H9 (cell line): Measurements from ENCODE around the gene TPSB2. TPM values are rescaled to one million over a fixed set of nuclear protein-coding genes. Genes with fewer than 3 reads are reported as not detected.

Experiments
- DNase-seq: peaks from one replicate; pipeline ENCODE4 v3.0.0-alpha.2; 2017
- H2AFZ ChIP-seq: one replicate; pipeline ENCODE4 v1.6.1; 2013; ENCODE audit warnings: mild to moderate bottlenecking, low read length, control low read depth, moderate library complexity
- H2AK5ac ChIP-seq: 2 replicates; pipeline ENCODE4 v1.6.1; 2013; ENCODE audit warnings: low read length, control low read depth, mixed read lengths; ENCODE audit not compliant: insufficient read length
- H2BK120ac ChIP-seq: one replicate; pipeline ENCODE4 v1.6.1; 2013; ENCODE audit warnings: low read depth, mild to moderate bottlenecking, low read length, control low read depth, inconsistent platforms; ENCODE audit not compliant: poor library complexity, severe bottlenecking
- H2BK12ac ChIP-seq: 2 replicates; pipeline ENCODE4 v1.6.1; 2013; ENCODE audit warnings: low read length, control low read depth, mixed read lengths, low read depth; ENCODE audit not compliant: insufficient read length
- H2BK15ac ChIP-seq: 2 replicates; pipeline ENCODE4 v1.6.1; 2013; ENCODE audit warnings: low read depth, low read length, control low read depth
- H2BK20ac ChIP-seq: one replicate; pipeline ENCODE4 v1.6.1; 2013; ENCODE audit warnings: low read depth, mild to moderate bottlenecking, low read length, control low read depth, inconsistent platforms; ENCODE audit not compliant: poor library complexity, severe bottlenecking
- H2BK5ac ChIP-seq: 2 replicates; pipeline ENCODE4 v1.6.1; 2013; ENCODE audit warnings: low read length, control low read depth, mixed read lengths; ENCODE audit not compliant: insufficient read length
- H3K14ac ChIP-seq: 2 replicates; pipeline ENCODE4 v1.6.1; 2013; ENCODE audit warnings: low read length, control low read depth; ENCODE audit not compliant: insufficient read depth
- H3K18ac ChIP-seq: 2 replicates; pipeline ENCODE4 v1.6.1; 2013; ENCODE audit warnings: low read depth, mild to moderate bottlenecking, mixed read lengths, low read length, control low read depth; ENCODE audit not compliant: insufficient read length
- H3K23ac ChIP-seq: 2 replicates; pipeline ENCODE4 v1.6.1; 2013; ENCODE audit warnings: low read length, control low read depth, mixed read lengths, low read depth; ENCODE audit not compliant: insufficient read length
- H3K23me2 ChIP-seq: 2 replicates; pipeline ENCODE4 v1.6.1; 2013; ENCODE audit warnings: low read depth, mild to moderate bottlenecking, mixed read lengths, low read length, control low read depth; ENCODE audit not compliant: insufficient read length, poor library complexity, severe bottlenecking
- H3K27ac ChIP-seq: 2 replicates; pipeline ENCODE4 v1.5.1; 2013; ENCODE audit warnings: low read length, control low read depth, mixed read lengths, low read depth; ENCODE audit not compliant: insufficient read length
- H3K27me3 ChIP-seq: 2 replicates; pipeline ENCODE4 v1.6.1; 2013; ENCODE audit warnings: low read length, control low read depth, inconsistent platforms; ENCODE audit not compliant: insufficient read depth
- H3K4ac ChIP-seq: 2 replicates; pipeline ENCODE4 v1.6.1; 2013; ENCODE audit warnings: low read depth, mild to moderate bottlenecking, control low read depth, inconsistent platforms, low read length, moderate library complexity
- H3K4me1 ChIP-seq: 2 replicates; pipeline ENCODE4 v1.6.1; 2013; ENCODE audit warnings: low read length, control low read depth, inconsistent platforms; ENCODE audit not compliant: insufficient read depth
- H3K4me2 ChIP-seq: 2 replicates; pipeline ENCODE4 v1.6.1; 2013; ENCODE audit warnings: low read length, control low read depth, mixed read lengths; ENCODE audit not compliant: insufficient read length, insufficient read depth
- H3K56ac ChIP-seq: 2 replicates; pipeline ENCODE4 v1.6.1; 2013; ENCODE audit warnings: low read depth, mild to moderate bottlenecking, mixed read lengths, low read length, control low read depth; ENCODE audit not compliant: insufficient read length
- H3K79me1 ChIP-seq: 2 replicates; pipeline ENCODE4 v1.6.1; 2013; ENCODE audit warnings: low read depth, mild to moderate bottlenecking, moderate library complexity, low read length, control low read depth, inconsistent platforms; ENCODE audit not compliant: insufficient read depth, poor library complexity, severe bottlenecking
- H3K79me2 ChIP-seq: 2 replicates; pipeline ENCODE4 v1.6.1; 2013; ENCODE audit warnings: low read length, control low read depth, inconsistent platforms; ENCODE audit not compliant: insufficient read depth
- H3K9ac ChIP-seq: 2 replicates; pipeline ENCODE4 v1.6.1; 2013; ENCODE audit warnings: low read length, control low read depth, mixed read lengths; ENCODE audit not compliant: insufficient read length; ENCODE audit errors: extremely low read depth
- H3K9me3 ChIP-seq: one replicate; pipeline ENCODE4 v1.6.1; 2013; ENCODE audit warnings: low read depth, low read length, inconsistent platforms; ENCODE audit not compliant: control insufficient read depth
- H3T11ph ChIP-seq: one replicate; pipeline ENCODE4 v1.6.1; 2013; ENCODE audit warnings: mild to moderate bottlenecking, low read length, control low read depth, inconsistent platforms
- H4K20me1 ChIP-seq: one replicate; pipeline ENCODE4 v1.6.1; 2013; ENCODE audit not compliant: control insufficient read depth, insufficient read length, insufficient read depth
- H4K5ac ChIP-seq: 2 replicates; pipeline ENCODE4 v1.6.1; 2013; ENCODE audit warnings: low read depth, mild to moderate bottlenecking, mixed read lengths, low read length, control low read depth; ENCODE audit not compliant: insufficient read length
- H4K8ac ChIP-seq: replicated peaks from 2 replicates; pipeline ENCODE4 v1.6.1; 2013; ENCODE audit warnings: low read length, control low read depth, mixed read lengths, low read depth; ENCODE audit not compliant: insufficient read length
- H4K91ac ChIP-seq: 2 replicates; pipeline ENCODE4 v1.6.1; 2013; ENCODE audit warnings: low read depth, mild to moderate bottlenecking, moderate library complexity, mixed read lengths, low read length, control low read depth; ENCODE audit not compliant: insufficient read length
- H3K27ac Mint-ChIP-seq, 3 experiments: 2 replicates in 2 of 3; 3 replicates in 1 of 3; pipeline ENCODE4 v1.8.0; 2020 to 2021; ENCODE audit warnings: mixed read lengths in 3 of 3, mild to moderate bottlenecking in 1 of 3, moderate library complexity in 1 of 3
- H3K27me3 Mint-ChIP-seq: 2 replicates; pipeline ENCODE4 v1.8.0; 2021; ENCODE audit warnings: low read depth, mild to moderate bottlenecking, moderate library complexity, mixed read lengths
- H3K36me3 Mint-ChIP-seq, 3 experiments: 2 replicates in 2 of 3; 3 replicates in 1 of 3; pipeline ENCODE4 v1.8.0; 2020 to 2021; ENCODE audit warnings: low read depth in 3 of 3, mixed read lengths in 3 of 3; ENCODE audit not compliant: insufficient read depth in 1 of 3
- H3K4me1 Mint-ChIP-seq, 2 experiments: 2 replicates each; pipeline ENCODE4 v1.8.0; 2020; ENCODE audit warnings: mixed read lengths in 2 of 2
- H3K4me3 Mint-ChIP-seq, 2 experiments: 2 replicates in 1 of 2; 3 replicates in 1 of 2; pipeline ENCODE4 v1.8.0; 2020 to 2021; ENCODE audit warnings: mild to moderate bottlenecking in 2 of 2, mixed read lengths in 2 of 2, moderate library complexity in 1 of 2
- H3K9me3 Mint-ChIP-seq, 2 experiments: 2 replicates in 1 of 2; 3 replicates in 1 of 2; pipeline ENCODE4 v1.8.0; 2020; ENCODE audit warnings: mild to moderate bottlenecking in 2 of 2, mixed read lengths in 2 of 2, moderate library complexity in 1 of 2
- CTCF ChIP-seq: fragments of 200-600 bp; sonication (generic); conservative IDR thresholded peaks from 3 replicates; pipeline ENCODE4 v1.8.0; 2021; ENCODE audit warnings: antibody characterized with exemption, mild to moderate bottlenecking
- WGBS: extraction: QIAGEN DNeasy Blood & Tissue Kit; methylation state at CpG from one replicate; pipeline ENCODE4 v1.1.7; 2013; ENCODE audit warnings: missing lambda C conversion rate, low lambda C conversion rate, mixed read lengths; ENCODE audit not compliant: insufficient read length; ENCODE audit errors: extremely low coverage; 5-methylcytosine and 5-hydroxymethylcytosine counted together
- total RNA-seq: library from RNA; stranded (reverse); gene quantifications from 2 replicates; pipeline ENCODE4 v1.2.1, GENCODE V29; 2021

TPSB2 gene
- total RNA-seq, 1 experiment from 2014 or later = not detected

GRCh38 chr16:1193825-1194581 lies 36.0 kb downstream of the TPSB2 start:
- H3K27me3 Mint-ChIP-seq = no peaks in the 10 kb centered on the region
- Histone ChIP-seq H3K79me1 (no peaks in the 10 kb centered on the region), H3K9ac (no peak overlapping the region), H4K20me1 (peaks cover 2% of the 10 kb centered on the region), H3K18ac (no peak overlapping the region), H3K23me2 (peaks cover 2% of the 10 kb centered on the region), H3K4ac (no peak overlapping the region), H2AFZ (no peak overlapping the region), H3K56ac (no peak overlapping the region), H3K23ac (no peak overlapping the region), H2AK5ac (no peak overlapping the region), H3K79me2 (no peaks in the 10 kb centered on the region), H3K9me3 (no peaks in the 10 kb centered on the region), H2BK15ac (no peak overlapping the region), H2BK5ac (no peak overlapping the region), H2BK12ac (no peak overlapping the region), H4K91ac (no peak overlapping the region), H4K8ac (no peak overlapping the region), H2BK120ac (no peak overlapping the region), H3K27ac (no peak overlapping the region), H3K14ac (no peak overlapping the region), H4K5ac (no peak overlapping the region), H3T11ph (no peak overlapping the region), H3K4me1 (no peaks in the 10 kb centered on the region), H2BK20ac (no peak overlapping the region), H3K27me3 (no peaks in the 10 kb centered on the region), H3K4me2 (no peak overlapping the region)
- DNase-seq = no peak
- H3K4me3 Mint-ChIP-seq = no peak overlapping the region
- H3K4me1 Mint-ChIP-seq = peaks cover 4 to 13% of the 10 kb centered on the region in 2 experiments; a peak in 3 of 4 replicates
- H3K27ac Mint-ChIP-seq = no peak overlapping the region
- WGBS = no CpG with 5 or more reads among the region's 29 CpGs
- H3K9me3 Mint-ChIP-seq = no peaks in the 10 kb centered on the region
- no peak for TF ChIP-seq CTCF
- no peaks in the 10 kb centered on the region; a peak in 1 of 7 replicates for H3K36me3 Mint-ChIP-seq
